Suppressor macrophage treated with lipopolysaccharide for 4 hours (primary cell): ENCODE measurements around the gene SCCPDH.
"Not testable (repeated sequence)": the region's sequence is repeated elsewhere in the genome, so short reads cannot be mapped to it uniquely, and the experiment has no call there.

Experiments
- DNase-seq: peaks from one replicate; pipeline ENCODE4 v3.0.0-alpha.2; 2020

Gene SCCPDH, protein sequence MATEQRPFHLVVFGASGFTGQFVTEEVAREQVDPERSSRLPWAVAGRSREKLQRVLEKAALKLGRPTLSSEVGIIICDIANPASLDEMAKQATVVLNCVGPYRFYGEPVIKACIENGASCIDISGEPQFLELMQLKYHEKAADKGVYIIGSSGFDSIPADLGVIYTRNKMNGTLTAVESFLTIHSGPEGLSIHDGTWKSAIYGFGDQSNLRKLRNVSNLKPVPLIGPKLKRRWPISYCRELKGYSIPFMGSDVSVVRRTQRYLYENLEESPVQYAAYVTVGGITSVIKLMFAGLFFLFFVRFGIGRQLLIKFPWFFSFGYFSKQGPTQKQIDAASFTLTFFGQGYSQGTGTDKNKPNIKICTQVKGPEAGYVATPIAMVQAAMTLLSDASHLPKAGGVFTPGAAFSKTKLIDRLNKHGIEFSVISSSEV

DNA sequence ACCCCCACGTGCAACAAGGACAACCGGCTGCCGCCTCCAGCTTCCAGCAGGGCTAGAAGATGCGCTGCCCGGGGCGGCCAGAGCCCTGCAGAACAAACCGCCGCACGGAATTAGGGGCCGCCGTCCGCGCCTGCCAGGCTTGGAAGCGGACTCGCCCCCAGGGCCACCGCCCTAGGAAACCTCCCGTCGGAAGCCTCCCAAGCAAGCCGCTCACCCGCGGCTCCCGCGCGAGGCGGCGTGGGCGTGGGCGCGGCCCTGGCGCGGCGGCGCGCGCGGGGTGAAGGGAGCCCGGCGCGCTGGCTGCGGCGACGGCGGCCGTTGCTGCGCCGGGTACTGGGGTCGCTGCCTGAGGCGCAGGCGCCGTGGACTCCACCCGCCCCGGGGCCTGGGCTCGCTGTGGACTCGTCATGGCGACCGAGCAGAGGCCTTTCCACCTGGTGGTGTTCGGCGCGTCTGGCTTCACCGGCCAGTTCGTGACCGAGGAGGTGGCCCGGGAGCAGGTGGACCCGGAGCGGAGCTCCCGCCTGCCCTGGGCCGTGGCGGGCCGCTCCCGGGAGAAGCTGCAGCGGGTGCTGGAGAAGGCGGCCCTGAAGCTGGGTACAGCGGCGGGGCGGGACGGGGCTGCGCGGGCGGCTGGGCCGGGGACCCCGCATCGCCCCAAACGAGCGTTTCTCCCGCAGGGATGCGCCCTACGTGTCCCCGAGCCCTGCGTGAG lies at the start of gene SCCPDH:
TSS of gene SCCPDH (plus strand) at position 394 of the 715 bp plus-strand sequence. CDS start at position 408, 14 bp downstream.
- peak; percentile 79 for DNase-seq

DNA sequence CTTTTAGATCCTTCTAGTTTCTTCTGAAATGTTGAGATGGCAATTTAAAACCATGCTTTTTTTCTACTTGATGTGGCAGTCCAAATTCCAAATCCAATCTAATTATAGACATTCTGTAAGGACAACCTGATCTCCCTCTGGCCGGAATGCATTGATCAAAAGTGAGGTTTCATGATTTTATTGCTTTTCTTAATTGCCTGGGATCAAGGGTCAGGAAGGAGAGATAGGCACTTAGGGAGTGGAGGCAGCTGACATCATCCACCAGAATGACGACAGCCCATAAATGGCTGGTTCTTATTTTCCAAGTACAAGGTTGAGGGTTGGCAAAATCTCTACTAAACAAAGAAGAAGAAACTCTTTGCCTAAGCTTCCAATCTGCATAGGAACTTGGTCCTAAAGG lies 46.4 kb upstream of the SCCPDH start:
- DNase-seq, result no peak

DNA sequence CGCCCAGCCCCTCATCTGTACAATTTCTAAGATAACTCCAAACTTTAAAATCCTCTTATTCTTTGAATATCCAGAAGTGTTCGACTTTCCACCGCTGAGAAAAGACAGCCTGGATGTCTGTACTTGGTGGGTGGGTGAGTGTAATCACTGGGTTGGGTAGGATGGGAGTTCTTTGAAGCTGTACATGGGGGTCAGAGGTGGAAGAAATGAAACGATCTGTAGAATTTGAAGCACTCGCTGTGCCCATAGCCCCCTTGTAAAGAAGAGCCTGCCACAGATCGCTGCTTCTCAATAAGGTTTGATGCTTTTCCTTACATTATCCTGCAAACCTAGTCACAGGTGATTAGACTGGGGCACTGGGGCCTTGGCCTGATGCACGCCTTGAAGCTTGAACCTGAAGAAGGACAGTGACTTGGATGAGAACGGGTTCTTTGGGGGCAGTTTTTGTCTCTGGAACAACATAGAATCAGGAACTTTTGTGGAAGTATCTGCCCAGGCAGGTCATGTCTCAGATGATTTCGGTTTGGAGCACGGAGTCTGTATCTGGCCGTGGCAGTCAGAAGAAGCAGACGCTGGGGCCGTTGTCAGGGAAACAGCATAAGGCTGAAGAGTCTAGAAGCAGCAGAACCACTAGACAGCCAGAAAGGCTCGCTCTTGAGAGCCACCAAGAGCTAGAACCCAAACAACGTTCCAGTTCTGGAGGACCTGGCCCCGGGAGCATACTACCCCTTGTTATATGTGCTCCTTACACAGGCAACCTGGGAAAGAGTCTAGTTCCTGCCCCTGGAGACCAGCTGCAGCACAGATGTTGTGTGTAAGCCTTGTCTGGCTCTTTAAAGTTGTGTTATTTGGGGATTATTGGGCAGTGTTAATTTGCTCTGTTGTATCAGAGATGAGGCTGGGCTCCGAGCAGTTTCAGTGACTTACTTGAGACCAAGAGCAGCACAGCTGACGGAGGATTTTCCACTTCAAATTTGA lies 45.1 kb upstream of the SCCPDH start:
- no peak for DNase-seq

DNA sequence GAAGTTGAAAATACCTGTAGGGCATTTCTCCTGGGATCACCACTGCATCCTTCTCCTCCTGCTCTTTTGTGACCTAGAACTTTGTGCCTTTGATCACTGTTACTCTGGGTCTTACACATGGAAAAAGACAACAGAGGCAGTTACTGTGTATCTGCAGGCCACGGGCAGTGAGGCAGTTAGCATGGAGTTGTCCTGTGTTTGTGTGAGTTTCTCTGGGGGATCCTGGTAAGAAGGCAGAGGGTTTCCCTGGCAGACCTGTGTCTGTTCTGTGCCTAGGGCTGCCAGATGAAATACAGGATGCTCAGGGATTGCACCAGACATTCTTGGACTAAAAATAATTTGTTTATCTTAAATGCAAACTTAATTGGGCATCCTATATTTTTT lies 44.4 kb upstream of the SCCPDH start:
- no peak for DNase-seq

DNA sequence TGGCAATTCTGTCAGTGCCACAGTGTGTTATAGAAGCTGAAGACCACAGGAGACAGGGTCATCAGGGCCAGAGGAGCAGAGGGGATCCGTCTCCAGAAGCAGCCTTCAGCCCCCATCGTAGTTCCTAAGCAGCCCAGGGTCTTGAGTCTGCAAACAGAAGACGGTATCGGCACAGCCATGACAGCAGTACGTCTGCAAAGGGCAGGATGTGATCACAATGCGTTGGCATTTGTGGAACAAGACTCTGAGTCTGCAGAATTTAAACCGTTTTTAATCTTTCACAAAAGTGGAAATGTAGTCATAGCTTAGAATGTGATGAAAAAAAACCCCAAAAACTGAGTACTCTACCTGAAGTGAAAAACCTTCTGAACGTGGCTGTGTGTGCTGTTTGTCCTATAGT lies 44.0 kb upstream of the SCCPDH start:
- DNase-seq, result no peak

DNA sequence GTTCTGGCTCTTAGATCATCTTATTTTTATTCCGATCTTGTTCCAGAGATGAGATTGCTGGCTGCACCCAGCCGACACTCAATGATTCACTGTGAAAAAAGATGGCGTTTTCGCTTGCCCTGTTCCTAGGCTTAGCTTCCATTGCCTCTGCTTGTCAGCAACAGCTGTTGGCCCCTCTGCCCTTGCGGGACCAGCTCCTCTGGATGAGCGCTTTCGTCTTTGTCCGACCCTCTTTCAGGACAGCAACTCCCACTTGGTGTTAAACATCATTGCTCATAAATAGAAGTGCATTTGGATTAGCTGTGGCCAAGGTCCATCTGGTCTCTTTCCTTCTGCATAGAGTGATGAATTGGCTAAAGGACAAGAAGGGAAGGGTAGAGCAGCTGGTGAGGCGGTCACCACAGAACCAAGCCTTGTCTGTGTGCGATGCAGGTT lies 43.5 kb upstream of the SCCPDH start:
- DNase-seq, result no peak

DNA sequence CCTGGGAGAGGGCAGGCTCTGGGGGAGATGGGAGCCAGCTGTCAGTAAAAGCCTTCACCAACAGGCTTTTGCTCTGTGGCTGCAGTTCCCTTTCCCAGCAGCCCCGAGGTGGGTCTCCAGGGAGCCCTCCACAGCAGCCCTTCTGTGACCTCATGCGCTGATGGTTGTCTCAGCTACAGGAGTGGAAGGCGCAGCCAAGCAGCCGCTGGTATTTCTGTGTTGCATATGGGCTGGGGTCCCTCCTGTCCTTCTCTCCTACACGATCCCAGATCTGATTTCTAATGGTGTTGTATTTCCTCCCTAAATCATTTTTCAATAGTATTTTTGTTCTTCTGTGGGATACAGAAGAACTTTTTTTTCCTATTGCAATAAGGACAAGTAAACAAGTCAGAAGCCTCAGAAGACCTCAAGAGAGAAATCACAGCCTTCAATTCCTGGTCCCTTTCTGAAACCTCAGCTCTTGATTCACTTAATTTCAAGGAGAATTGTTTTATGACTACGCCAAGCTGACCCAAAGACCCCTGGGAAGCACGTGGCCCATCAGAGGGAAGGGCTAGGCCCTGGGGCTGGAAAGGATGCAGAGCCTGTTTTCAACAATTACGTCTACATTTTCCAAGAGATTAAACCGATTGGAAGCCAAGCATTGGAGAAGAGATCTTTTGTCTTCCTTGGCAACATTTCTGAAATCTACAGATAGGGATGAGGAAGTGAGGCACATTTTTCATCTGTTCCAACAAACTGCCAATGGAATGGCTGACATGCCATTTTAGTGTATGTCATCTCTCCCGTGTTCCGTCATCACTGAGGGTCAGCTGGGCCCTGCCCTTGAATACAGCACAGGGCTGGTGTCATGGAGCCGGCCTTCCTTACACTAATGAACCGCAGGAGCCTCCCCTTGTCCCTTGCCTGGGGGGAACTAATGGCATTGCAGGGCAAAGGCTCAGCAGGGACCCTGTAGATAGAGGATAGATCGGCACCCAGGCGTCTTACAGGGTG lies 42.0 kb upstream of the SCCPDH start:
- no peak for DNase-seq

DNA sequence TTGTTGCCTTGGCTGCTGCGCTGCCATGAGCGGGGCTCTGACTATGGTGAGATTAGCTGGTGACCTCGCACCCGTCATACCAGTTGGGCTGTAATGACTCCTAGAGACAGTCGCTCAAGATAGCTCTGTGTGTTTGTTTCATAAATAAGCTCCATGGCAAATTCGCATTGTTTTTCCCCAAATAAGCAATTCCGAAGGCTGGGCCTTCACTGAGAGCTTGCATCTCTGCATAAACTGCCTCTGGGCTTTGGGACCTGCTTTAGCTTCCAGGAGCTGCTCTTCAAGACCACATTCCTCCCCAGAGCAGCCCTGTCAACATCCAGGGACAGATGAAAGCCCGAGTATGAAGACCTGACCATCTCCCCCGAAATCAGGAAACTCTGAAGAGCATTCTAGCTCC lies 40.7 kb upstream of the SCCPDH start:
- DNase-seq, result no peak

DNA sequence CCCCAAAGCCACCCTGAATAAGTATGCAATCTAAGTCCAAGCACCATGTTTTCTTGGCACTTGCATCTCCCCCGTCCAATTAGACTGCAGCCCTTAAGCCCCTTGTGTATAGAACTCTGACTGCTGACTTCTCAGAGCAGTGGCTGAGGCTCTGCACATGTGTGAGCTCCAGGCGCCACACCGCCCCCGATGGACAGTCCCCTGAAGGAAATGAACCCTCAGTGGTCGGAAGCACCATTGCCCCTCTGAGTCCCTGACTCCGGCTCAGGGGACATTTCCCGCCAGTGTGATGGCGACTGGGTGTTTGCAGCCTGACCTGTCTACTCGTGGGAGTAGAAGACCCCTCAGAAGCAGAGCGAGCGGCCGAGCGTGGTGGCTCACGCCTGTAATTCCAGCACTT lies 37.2 kb upstream of the SCCPDH start:
- DNase-seq, result no peak

DNA sequence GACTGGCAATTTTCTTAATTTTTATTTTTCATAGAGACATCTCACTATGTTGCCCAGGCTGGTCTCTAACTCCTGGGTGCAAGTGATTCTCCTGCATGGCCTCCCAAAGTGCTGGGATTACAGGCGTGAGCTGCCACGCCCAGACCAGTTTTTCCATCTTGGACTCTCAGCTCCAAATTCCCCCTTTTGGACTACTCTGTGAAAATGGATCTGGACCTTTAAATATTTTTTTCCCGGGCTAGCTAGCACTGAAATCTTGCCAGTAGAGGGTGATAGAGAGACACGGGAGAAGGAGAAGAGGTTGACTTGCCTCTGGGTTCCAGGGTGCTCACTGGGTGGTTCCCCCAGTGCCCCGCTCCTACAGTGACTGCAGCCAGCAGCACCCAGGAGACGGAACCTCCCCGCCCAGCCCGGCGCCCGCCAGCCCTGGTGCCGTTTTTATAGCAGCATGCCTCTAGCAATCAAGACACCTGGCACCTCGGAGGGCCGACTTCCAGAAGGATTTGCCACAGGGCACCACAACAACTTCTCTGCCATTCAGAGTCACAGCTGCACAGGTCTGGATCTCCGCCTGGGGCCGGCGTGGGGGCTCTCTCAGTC lies 34.7 kb upstream of the SCCPDH start:
- DNase-seq, result peak; percentile 89

DNA sequence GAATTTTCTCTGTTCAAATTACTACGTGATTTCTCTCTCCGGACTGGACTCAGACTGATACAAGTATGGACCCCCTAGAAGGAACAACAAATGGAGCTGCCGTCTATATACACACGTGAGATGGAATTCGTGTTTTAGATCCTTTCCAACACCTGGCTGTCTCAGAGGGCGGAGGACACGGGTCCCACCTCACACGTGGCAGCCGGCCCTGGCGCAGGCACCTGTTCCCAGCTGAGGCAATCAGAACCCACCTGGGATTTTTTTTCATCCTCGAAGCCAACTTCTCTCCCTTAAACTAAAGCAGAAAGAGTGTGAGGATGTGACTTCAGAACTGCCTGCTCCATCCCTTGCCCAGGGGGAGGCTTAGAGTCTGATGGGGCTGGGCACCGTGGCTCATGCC lies 34.1 kb upstream of the SCCPDH start:
- DNase-seq, result no peak

DNA sequence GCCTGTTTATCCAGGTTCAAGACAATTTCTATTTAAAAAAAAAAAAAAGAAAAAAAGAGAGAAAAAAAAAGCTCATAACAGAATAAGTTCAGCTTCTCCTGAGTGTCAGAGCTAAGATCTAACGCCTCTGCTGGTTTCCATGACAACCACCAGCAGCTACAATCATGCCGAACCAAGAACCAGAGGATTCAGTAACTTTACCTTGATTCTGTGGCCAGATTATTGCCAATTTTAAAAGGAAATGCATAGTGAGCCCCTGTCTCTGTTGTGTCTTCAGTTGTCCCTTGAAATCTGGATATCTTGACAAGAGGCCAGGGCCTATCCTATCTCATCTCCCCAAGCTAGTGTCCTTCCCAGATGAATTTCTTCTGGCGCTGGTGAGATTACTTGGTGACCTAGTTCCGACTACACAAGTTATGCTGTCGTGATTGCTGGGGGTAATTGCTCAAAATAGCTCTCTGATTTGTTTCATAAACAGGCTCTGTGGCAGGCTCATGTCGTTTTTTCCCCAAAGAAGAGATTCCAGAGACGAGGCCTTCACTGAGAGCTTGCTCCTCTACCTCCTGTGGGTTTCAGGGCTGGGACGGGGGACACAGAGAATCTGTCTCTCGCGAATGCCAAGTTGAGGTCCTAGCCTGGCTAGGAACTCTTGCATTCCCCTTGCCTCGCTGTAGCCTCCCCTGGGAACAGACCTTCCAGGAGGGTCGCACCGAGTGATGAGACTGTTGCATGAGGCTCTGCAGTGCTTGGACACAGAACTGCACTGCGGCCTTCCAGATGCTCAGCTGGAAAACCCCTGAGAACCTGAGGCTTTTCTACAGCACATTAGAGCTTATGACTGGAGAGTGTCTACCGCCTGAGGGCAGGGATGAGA lies 32.4 kb upstream of the SCCPDH start:
- DNase-seq, result no peak

DNA sequence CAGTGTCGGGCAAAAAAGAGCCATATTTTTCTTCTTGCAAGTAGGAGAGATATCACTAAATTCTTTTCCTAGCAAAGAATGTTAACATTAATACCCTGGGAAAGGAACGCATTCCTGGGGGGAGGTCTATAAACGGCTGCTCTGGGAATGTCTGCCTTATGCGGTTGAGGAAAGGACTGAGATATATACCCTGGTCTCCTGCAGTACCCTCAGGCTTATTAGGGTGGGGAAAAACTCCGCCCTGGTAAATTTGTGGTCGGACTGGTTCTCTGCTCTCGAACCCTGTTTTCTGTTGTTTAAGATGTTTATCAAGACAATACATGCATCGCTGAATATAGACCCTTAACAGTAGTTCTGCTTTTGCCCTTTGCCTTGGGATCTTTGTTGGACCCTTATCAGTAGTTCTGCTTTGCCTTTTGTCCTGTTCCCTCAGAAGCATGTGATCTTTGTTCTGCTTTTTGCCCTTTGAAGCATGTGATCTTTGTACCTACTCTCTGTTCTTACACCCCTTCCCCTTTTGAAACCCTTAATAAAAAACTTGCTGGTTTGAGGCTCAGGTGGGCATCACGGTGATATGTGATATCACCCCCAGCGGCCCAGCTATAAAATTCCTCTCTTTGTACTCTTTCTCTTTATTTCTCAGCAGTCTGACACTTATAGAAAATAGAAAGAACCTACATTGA lies 29.9 kb upstream of the SCCPDH start:
- DNase-seq, result not testable (repeated sequence)

DNA sequence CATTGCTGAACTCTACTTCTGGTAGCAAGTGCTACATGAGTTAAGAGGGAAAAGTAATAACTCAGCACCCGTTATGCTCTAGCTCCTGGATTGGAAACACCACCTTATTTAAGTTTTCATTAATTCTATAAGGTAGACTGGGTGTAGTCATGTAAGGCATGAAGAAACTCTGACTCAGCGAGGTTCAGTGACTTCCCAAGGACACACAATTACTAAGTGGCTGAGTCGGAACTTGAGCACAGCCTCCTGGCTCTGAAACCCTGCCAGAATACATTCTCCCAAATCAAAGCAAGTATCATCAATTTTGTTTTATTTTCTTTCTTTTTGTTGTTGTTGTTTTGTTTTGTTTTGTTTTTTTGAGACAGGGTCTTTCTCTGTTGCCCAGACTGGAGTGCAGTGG lies 29.1 kb upstream of the SCCPDH start:
- peak; percentile 34 for DNase-seq

DNA sequence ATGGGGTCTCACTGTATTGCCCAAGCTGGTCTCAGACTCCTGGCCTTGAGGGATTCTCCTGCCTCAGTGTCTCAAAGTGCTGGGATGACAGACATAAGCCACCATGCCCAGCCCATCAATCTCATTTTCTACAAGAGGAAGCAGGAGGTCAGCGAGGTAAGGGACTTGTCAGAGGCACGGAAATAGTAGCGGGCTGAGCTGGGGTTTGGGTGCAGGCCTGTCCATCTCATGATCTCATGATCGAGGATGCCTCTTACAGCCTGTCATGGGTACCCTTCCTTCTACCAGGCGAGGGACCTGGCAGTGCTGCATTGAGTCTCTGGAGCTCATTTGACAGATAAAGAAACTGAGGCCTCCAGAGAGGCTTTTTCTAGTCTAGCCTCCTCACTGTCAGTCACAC lies 28.5 kb upstream of the SCCPDH start:
- no peak for DNase-seq

DNA sequence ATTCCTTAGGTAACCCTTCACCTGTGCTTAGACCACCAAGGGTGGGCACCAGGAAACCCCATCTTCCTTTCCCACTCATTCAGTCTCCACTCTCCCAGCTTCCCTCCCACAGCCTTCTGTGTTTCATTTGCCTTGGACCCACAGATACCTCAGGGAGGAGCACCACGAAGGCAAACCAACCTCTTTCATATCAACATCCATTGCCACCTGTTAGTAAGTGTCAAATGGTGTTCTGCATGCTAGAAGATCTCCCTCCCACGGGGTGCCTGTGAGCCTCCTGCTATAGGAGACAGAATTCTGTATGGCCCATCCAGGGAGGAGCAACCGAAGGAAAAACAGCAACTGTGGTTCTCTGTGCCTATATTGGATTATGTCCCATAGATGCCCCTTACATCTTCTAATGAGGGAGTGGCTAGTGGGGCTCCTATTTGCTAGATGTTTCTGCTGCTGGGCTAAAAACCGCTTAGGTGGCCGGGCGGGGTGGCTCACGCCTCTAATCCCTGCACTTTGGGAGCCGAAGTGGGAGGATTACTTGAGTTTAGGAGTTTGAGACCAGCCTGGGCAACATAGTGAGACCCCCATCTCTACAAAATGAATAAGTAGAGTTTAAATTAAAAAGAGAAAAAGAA lies 25.6 kb upstream of the SCCPDH start:
- no peak for DNase-seq

DNA sequence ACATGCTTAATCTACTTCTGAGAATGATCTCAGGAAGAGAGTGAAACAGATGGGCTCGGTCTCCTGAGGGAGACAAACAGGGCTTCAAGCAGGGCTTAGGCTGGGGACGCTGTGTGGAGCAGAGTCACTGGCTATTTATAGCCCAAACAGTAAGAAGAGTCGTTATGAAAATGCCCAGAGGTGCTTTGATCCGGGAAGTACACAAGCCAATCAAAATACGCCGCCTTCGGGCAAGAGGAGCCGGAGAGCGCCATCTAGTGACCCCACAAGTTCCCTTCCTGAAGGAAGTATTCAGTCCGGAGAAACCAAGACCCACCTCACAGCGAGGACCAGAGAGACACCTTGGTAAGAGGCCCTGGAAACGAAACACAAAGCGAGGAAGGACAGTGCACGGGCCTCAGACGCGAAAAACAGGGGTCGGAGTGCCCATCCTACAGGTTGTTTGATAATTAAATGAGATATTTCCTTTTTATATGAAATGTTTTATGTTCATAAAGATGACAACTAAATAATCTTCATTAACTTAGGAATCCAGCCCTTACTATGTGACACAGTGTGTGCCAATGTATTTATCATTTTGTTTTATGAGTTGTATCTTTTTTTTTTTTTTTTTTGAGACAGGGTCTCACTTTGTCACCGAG lies 25.0 kb upstream of the SCCPDH start:
- peak; percentile 95 for DNase-seq

DNA sequence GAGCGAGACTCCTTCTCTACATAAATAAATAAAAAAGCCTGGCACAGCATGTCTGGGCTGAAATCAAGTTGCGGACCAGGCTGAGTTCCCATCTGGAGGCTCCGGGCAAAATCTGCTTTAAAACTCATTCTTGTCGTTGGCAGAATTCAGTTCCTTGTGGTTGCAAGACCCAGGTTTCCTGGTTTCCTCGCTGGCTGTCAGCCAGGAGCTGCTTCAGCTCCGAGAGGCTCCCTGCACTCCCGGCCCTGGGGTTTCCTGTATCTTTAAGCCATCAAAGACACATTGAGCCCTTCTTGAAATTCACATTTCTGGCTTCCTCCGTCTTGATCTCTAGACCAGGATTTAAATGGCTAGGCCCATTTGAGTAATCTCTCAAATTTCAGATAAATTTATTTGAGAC lies 20.6 kb upstream of the SCCPDH start:
- DNase-seq, result no peak

DNA sequence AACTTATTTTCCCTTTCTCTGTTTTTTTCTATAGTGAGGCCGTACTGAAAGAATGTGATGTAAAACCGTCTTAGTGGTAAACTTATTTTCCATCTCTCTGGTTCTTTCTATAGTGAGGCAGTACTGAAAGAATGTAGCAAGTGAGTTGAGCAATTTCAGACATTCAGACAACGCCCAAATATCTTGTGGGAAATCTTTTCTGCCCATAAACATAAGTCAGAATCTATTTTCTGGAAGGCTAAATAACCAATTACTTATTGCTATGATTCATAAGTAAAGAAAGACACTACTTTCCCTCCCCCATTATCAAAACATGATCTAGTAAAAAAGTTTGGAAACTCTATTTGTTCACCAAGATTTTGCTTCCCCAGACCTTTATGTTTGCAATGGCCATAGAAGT lies 18.8 kb upstream of the SCCPDH start:
- peak; percentile 81 for DNase-seq
